ENCODE results near the gene ARSB.
"Not testable (repeated sequence)": the region's sequence is repeated elsewhere in the genome, so short reads cannot be mapped to it uniquely, and the experiment has no call there.

ARSB gene

GRCh38 chr5:78776637-78777036 lies 208.5 kb downstream of the ARSB start:
- no peak for DNase-seq (ENCODE audit: low spot score)

GRCh38 chr5:78773655-78774054 lies 211.5 kb downstream of the ARSB start:
- DNase-seq (ENCODE audit: low spot score) = no peak

- DNase-seq (ENCODE audit: low spot score) = no peak
These were observed 213.6 kb downstream of the ARSB start for GRCh38 chr5:78771260-78772205.

- DNase-seq (ENCODE audit: low spot score) = no peak
These were observed 216.2 kb downstream of the ARSB start for GRCh38 chr5:78768781-78769380.

GRCh38 chr5:78766412-78766762 lies 218.7 kb downstream of the ARSB start:
- no peak for DNase-seq (ENCODE audit: low spot score)

- DNase-seq (ENCODE audit: low spot score) = no peak
These were observed 219.2 kb downstream of the ARSB start for GRCh38 chr5:78765756-78766411.

GRCh38 chr5:78765116-78765515 lies 220.0 kb downstream of the ARSB start:
- no peak for DNase-seq (ENCODE audit: low spot score)

GRCh38 chr5:78763659-78764189 lies 221.4 kb downstream of the ARSB start:
- no peak for DNase-seq (ENCODE audit: low spot score)

GRCh38 chr5:78762743-78763142 lies 222.4 kb downstream of the ARSB start:
- not testable (repeated sequence) for DNase-seq (ENCODE audit: low spot score)

GRCh38 chr5:78761840-78762239 lies 223.3 kb downstream of the ARSB start:
- DNase-seq (ENCODE audit: low spot score) = no peak

- DNase-seq (ENCODE audit: low spot score) = no peak
These were observed 224.3 kb downstream of the ARSB start for GRCh38 chr5:78760770-78761169.

- no peak for DNase-seq (ENCODE audit: low spot score)
These were observed 224.7 kb downstream of the ARSB start for GRCh38 chr5:78760366-78760765.

- no peak for DNase-seq (ENCODE audit: low spot score)
These were observed 226.8 kb downstream of the ARSB start for GRCh38 chr5:78758169-78758839.

- no peak for DNase-seq (ENCODE audit: low spot score)
These were observed 227.6 kb downstream of the ARSB start for GRCh38 chr5:78757269-78758053.

- DNase-seq (ENCODE audit: low spot score) = no peak
These were observed 228.3 kb downstream of the ARSB start for GRCh38 chr5:78756858-78757257.

GRCh38 chr5:78755822-78756429 lies 229.2 kb downstream of the ARSB start:
- DNase-seq (ENCODE audit: low spot score) = no peak

- DNase-seq (ENCODE audit: low spot score) = no peak
These were observed 230.5 kb downstream of the ARSB start for GRCh38 chr5:78754655-78755054.

GRCh38 chr5:78753093-78753531 lies 232.0 kb downstream of the ARSB start:
- no peak for DNase-seq (ENCODE audit: low spot score)

GRCh38 chr5:78751872-78752271 lies 233.2 kb downstream of the ARSB start:
- DNase-seq (ENCODE audit: low spot score) = no peak

- no peak for DNase-seq (ENCODE audit: low spot score)
These were observed 234.8 kb downstream of the ARSB start for GRCh38 chr5:78750281-78750680.

Data from iPS-NIHi11 (cell line).